PC-3 (cell line): ENCODE measurements around the gene DRGX. TPM values are rescaled to one million over a fixed set of nuclear protein-coding genes. Genes with fewer than 3 reads are reported as not detected.

Experiments
- ATAC-seq: fragments of 200-7000 bp; cut with Tn5 transposase; 2 replicates; pipeline ENCODE4 v1.9.1; 2020; ENCODE audit warnings: mild to moderate bottlenecking, moderate library complexity
- BruUV-seq: library from RNA; stranded (reverse); fragments of 400-500 nt; replicated peaks from 2 replicates; lab custom pipeline; 2021; lab: Mats Ljungman, UMichigan
- CTCF ChIA-PET: fragments of 300-600 bp; sonication (Branson Sonifier 250); formaldehyde crosslinking; loops from one replicate; lab custom pipeline; 2022; ENCODE audit warnings: antibody characterized with exemption; lab: Charles Lee
- POLR2A ChIA-PET: fragments of 300-600 bp; sonication (Branson Sonifier 250); formaldehyde crosslinking; loops from one replicate; lab custom pipeline; 2022; ENCODE audit warnings: antibody characterized with exemption; ENCODE audit not compliant: unreplicated experiment; lab: Charles Lee
- DNase-seq: peaks from one replicate; pipeline ENCODE4 v3.0.0-alpha.2; 2015
- H2AFZ ChIP-seq: fragments of 300-600 bp; sonication (generic); 2 replicates; pipeline ENCODE4 v1.6.0; 2016; ENCODE audit warnings: antibody characterized with exemption, low read length
- H3F3A ChIP-seq: fragments of 300-600 bp; sonication (generic); one replicate; pipeline ENCODE4 v1.6.0; 2017; ENCODE audit warnings: antibody characterized with exemption, low read length, control low read depth, mild to moderate bottlenecking; ENCODE audit not compliant: unreplicated experiment
- H3K27ac ChIP-seq: fragments of 300-600 bp; sonication (generic); 2 replicates; pipeline ENCODE4 v1.5.1; 2016; ENCODE audit warnings: mild to moderate bottlenecking, low read length
- H3K27me3 ChIP-seq: fragments of 300-600 bp; sonication (generic); 2 replicates; pipeline ENCODE4 v1.6.1; 2016; ENCODE audit warnings: low read length, mixed read lengths
- H3K36me3 ChIP-seq: fragments of 300-600 bp; sonication (generic); 2 replicates; pipeline ENCODE4 v1.6.1; 2016; ENCODE audit warnings: low read depth, mixed run types, low read length, mixed read lengths
- H3K4me1 ChIP-seq: fragments of 300-600 bp; sonication (generic); 2 replicates; pipeline ENCODE4 v1.5.1; 2016; ENCODE audit warnings: low read length; ENCODE audit not compliant: insufficient read depth
- H3K4me2 ChIP-seq: fragments of 300-600 bp; sonication (generic); 2 replicates; pipeline ENCODE4 v1.6.0; 2016; ENCODE audit warnings: low read length
- H3K4me3 ChIP-seq: fragments of 300-600 bp; sonication (generic); 2 replicates; pipeline ENCODE4 v1.5.1; 2016; ENCODE audit warnings: mild to moderate bottlenecking, low read length, mixed read lengths
- H3K79me2 ChIP-seq: fragments of 300-600 bp; sonication (generic); 2 replicates; pipeline ENCODE4 v1.6.1; 2017; ENCODE audit warnings: low read length, mixed read lengths
- H3K9ac ChIP-seq: fragments of 300-600 bp; sonication (generic); 2 replicates; pipeline ENCODE4 v1.6.0; 2016; ENCODE audit warnings: mild to moderate bottlenecking, low read length
- H3K9me2 ChIP-seq: fragments of 300-600 bp; sonication (generic); replicated peaks from 2 replicates; pipeline ENCODE4 v1.6.1; 2016; ENCODE audit warnings: mixed run types, low read length, mixed read lengths
- H3K9me3 ChIP-seq: fragments of 300-600 bp; sonication (generic); 2 replicates; pipeline ENCODE4 v1.6.1; 2016; ENCODE audit warnings: low read length, mixed read lengths
- H4K20me1 ChIP-seq: fragments of 300-600 bp; sonication (generic); 2 replicates; pipeline ENCODE4 v1.6.1; 2016; ENCODE audit warnings: low read length, mixed read lengths
- CTCF ChIP-seq: fragments of 300-600 bp; sonication (generic); conservative IDR thresholded peaks from 2 replicates; pipeline ENCODE4 v1.5.1; 2017; ENCODE audit warnings: antibody characterized with exemption, low read depth, mild to moderate bottlenecking, low read length
- EZH2 ChIP-seq: fragments of 300-600 bp; sonication (generic); IDR thresholded peaks from one replicate; pipeline ENCODE4 v1.6.1; 2017; ENCODE audit warnings: antibody characterized with exemption, mild to moderate bottlenecking, low read length; ENCODE audit not compliant: unreplicated experiment
- EZH2phosphoT487 ChIP-seq: fragments of 300-600 bp; sonication (generic); IDR thresholded peaks from 2 replicates; pipeline ENCODE4 v1.6.1; 2018; ENCODE audit warnings: mild to moderate bottlenecking, antibody characterized with exemption, low read length, borderline replicate concordance
- intact Hi-C: fragments of 100-400 bp; cut with micrococcal nuclease; formaldehyde crosslinking; loops from 2 replicates; pipeline ENCODE4 v1.9.0; 2023
- total RNA-seq: library from RNA; depleted of rRNA; stranded (reverse); fragments of >200 nt; gene quantifications from 2 replicates; pipeline ENCODE4 v1.2.3, GENCODE V29; 2014

The DRGX gene
- total RNA-seq, 1 experiment from 2014 or later, result 0.33 TPM

GRCh38 chr10:49360271-49361177, 35.4 kb downstream of the DRGX start:
- H3K79me2 ChIP-seq, result no peaks in the 10 kb centered on the region
- H3K9me2 ChIP-seq, result no peaks in the 10 kb centered on the region
- no peaks in the 10 kb centered on the region for H3K9me3 ChIP-seq
- no peak overlapping the region for H3K4me2 ChIP-seq
- CTCF ChIA-PET, result no interaction called here
- no peak overlapping the region for H2AFZ ChIP-seq
- ATAC-seq (no peak), DNase-seq (no peak)
- H3K9ac ChIP-seq, result no peak overlapping the region
- no peaks in the 10 kb centered on the region for H3F3A ChIP-seq
- intact Hi-C loops, result no loop called here
- H3K36me3 ChIP-seq, result no peaks in the 10 kb centered on the region
- H3K27me3 ChIP-seq, result peaks cover 47% of the 10 kb centered on the region
- no TSS peak for BruUV-seq
- H3K4me3 ChIP-seq, result no peak overlapping the region
- H4K20me1 ChIP-seq, result no peaks in the 10 kb centered on the region
- POLR2A ChIA-PET, result no interaction called here
- no peak overlapping the region for H3K27ac ChIP-seq
- 0 out of 2 replicates have a peak, but pooled peaks cover 6% of the 10 kb centered on the region for H3K4me1 ChIP-seq
- no peak for TF ChIP-seq EZH2
- no peak for TF ChIP-seq EZH2phosphoT487
- no peak for TF ChIP-seq CTCF

- Histone ChIP-seq H2AFZ (no peak overlapping the region), H3K9ac (no peak overlapping the region), H4K20me1 (no peaks in the 10 kb centered on the region), H3K36me3 (no peaks in the 10 kb centered on the region), H3K9me2 (no peaks in the 10 kb centered on the region), H3K27ac (no peak overlapping the region), H3K27me3 (peaks cover 41% of the 10 kb centered on the region), H3K4me1 (0 out of 2 replicates have a peak, but pooled peaks cover 6% of the 10 kb centered on the region), H3K79me2 (no peaks in the 10 kb centered on the region), H3K4me3 (no peak overlapping the region), H3K4me2 (no peak overlapping the region), H3K9me3 (no peaks in the 10 kb centered on the region), H3F3A (no peaks in the 10 kb centered on the region)
- DNase-seq (peak; percentile 44), ATAC-seq (0 out of 2 replicates have a peak, but pooled peaks have one; percentile 30)
- BruUV-seq, result no TSS peak
- TF ChIP-seq EZH2, result no peak
- TF ChIP-seq CTCF, result no peak
- no peak for TF ChIP-seq EZH2phosphoT487
- intact Hi-C loops, result no loop called here
- POLR2A ChIA-PET, result no interaction called here
- CTCF ChIA-PET, result no interaction called here
Observed at GRCh38 chr10:49359349-49360270, 36.3 kb downstream of the DRGX start.
